ENCODE data around the gene MAP2K3. TPM values are rescaled to one million over a fixed set of nuclear protein-coding genes. Genes with fewer than 3 reads are reported as not detected.

The MAP2K3 gene
- total and polyA plus RNA-seq, 2 of the 8 experiments (the other 6 are each of a cell fraction or from before 2014, with no cell fraction given), result 16.9 to 33.5 TPM

GRCh38 chr17:21313320-21313719 is 28.8 kb downstream of the MAP2K3 start (continued):
- TF ChIP-seq CHD7 (IDR thresholded peaks at IDR 0.05; ENCODE audit: insufficient replicate concordance, low read length) (no peak), KDM5A (IDR thresholded peaks at IDR 0.05; ENCODE audit: low read length) (no peak)
